22Rv1 (cell line): ENCODE results near the gene ACO1.

Experiments
- ZFX ChIP-seq: fragments of 450-650 bp; IDR thresholded peaks from 2 replicates; pipeline ENCODE4 v1.6.1; 2017; ENCODE audit warnings: antibody characterized with exemption, borderline replicate concordance
- TF ChIP-seq, protein P1 (sequence below): fragments of 450-650 bp; IDR thresholded peaks from 2 replicates; pipeline ENCODE4 v1.5.1; 2017; ENCODE audit warnings: mild to moderate bottlenecking

DNA sequence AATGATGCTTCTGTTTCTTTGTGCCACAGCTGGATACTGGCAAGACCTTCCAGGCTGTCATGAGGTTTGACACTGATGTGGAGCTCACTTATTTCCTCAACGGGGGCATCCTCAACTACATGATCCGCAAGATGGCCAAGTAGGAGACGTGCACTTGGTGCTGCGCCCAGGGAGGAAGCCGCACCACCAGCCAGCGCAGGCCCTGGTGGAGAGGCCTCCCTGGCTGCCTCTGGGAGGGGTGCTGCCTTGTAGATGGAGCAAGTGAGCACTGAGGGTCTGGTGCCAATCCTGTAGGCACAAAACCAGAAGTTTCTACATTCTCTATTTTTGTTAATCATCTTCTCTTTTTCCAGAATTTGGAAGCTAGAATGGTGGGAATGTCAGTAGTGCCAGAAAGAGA is 65.5 kb downstream of the ACO1 start:
- TF ChIP-seq, protein P1, sequence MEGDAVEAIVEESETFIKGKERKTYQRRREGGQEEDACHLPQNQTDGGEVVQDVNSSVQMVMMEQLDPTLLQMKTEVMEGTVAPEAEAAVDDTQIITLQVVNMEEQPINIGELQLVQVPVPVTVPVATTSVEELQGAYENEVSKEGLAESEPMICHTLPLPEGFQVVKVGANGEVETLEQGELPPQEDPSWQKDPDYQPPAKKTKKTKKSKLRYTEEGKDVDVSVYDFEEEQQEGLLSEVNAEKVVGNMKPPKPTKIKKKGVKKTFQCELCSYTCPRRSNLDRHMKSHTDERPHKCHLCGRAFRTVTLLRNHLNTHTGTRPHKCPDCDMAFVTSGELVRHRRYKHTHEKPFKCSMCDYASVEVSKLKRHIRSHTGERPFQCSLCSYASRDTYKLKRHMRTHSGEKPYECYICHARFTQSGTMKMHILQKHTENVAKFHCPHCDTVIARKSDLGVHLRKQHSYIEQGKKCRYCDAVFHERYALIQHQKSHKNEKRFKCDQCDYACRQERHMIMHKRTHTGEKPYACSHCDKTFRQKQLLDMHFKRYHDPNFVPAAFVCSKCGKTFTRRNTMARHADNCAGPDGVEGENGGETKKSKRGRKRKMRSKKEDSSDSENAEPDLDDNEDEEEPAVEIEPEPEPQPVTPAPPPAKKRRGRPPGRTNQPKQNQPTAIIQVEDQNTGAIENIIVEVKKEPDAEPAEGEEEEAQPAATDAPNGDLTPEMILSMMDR = no peak
- no peak for TF ChIP-seq ZFX
